Bronchial epithelial cell (primary cell): ENCODE measurements around the gene PRKCG. TPM values are rescaled to one million over a fixed set of nuclear protein-coding genes. Genes with fewer than 3 reads are reported as not detected.

ENCODE experiments used
- DNase-seq: peaks from one replicate; pipeline ENCODE4 v3.0.0-alpha.2; 2010; ENCODE audit warnings: low read depth
- FAIRE-seq: peaks from 2 replicates; lab custom pipeline; 2011; peaks lifted over from hg19 to GRCh38; lab: Jason Lieb, UNC
- H3K27me3 ChIP-seq: 2 replicates; pipeline ENCODE4 v1.5.1; 2011; ENCODE audit warnings: low read length; ENCODE audit not compliant: control insufficient read depth, insufficient read depth
- H3K36me3 ChIP-seq: 2 replicates; pipeline ENCODE4 v1.5.1; 2011; ENCODE audit warnings: low read length; ENCODE audit not compliant: control insufficient read depth, insufficient read depth
- H3K4me3 ChIP-seq: 2 replicates; pipeline ENCODE4 v1.5.1; 2011; ENCODE audit warnings: mild to moderate bottlenecking, low read depth, low read length, control low read depth
- total RNA-seq: library from RNA; depleted of rRNA; stranded (reverse); fragments of >200 nt; gene quantifications from 2 replicates; pipeline ENCODE4 v1.2.1, GENCODE V29; 2014
- TF ChIP-seq, protein P1 (sequence below): IDR thresholded peaks from 2 replicates; pipeline ENCODE4 v1.5.1; 2011; ENCODE audit warnings: mild to moderate bottlenecking, moderate library complexity, low read length, control low read depth, inconsistent platforms; ENCODE audit not compliant: insufficient read depth, severe bottlenecking

Gene PRKCG
- total RNA-seq, 1 donor from 2014 or later, result not detected

DNA sequence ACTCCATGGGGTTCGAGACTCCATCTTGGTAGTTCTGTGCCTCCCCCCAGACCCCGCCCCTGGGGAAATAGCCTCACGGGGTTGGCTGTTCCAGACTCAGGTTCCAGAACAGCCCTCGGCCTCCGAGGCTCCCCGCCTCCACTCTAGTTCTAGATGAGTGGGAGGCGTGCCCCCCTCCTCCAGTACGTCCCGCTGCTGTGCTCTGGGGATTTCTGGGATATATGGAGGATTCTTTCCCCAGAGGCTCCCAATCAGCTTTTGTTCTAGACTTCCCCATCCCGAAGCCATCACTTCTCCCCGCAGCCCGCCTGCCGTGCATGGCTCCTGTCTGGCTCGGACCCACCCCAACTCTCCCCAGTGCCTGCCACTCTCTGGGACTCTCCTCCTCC is 25.2 kb downstream of the PRKCG start:
- Histone ChIP-seq H3K36me3 (no peaks in the 10 kb centered on the region), H3K27me3 (peaks cover 26% of the 10 kb centered on the region), H3K4me3 (no peak overlapping the region)
- no peak for DNase-seq
- no peak for FAIRE-seq
- TF ChIP-seq, protein P1, sequence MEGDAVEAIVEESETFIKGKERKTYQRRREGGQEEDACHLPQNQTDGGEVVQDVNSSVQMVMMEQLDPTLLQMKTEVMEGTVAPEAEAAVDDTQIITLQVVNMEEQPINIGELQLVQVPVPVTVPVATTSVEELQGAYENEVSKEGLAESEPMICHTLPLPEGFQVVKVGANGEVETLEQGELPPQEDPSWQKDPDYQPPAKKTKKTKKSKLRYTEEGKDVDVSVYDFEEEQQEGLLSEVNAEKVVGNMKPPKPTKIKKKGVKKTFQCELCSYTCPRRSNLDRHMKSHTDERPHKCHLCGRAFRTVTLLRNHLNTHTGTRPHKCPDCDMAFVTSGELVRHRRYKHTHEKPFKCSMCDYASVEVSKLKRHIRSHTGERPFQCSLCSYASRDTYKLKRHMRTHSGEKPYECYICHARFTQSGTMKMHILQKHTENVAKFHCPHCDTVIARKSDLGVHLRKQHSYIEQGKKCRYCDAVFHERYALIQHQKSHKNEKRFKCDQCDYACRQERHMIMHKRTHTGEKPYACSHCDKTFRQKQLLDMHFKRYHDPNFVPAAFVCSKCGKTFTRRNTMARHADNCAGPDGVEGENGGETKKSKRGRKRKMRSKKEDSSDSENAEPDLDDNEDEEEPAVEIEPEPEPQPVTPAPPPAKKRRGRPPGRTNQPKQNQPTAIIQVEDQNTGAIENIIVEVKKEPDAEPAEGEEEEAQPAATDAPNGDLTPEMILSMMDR, result no peak

DNA sequence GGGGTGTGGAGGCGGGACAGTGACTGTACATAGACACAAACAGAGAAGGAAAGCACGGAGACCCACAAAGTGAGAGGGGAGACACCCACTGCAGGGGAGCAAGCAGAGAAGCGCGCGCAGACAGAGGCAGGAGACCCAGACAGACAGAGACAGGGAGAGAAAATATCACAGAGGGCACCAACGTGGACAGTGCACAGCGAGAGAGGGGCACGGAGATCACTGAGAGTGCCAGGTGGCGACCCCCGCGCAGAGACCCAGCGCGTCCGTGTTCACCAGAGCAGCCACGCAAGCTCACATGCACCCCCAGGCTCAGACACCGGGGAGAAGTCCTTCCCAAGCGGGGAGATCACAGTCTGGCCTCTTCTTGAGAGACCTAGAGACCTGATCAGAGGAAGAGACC is 25.7 kb downstream of the PRKCG start:
- Histone ChIP-seq H3K36me3 (no peaks in the 10 kb centered on the region), H3K4me3 (no peak overlapping the region), H3K27me3 (peaks cover 28% of the 10 kb centered on the region)
- DNase-seq, result no peak
- no peak for FAIRE-seq
- TF ChIP-seq, protein P1, result no peak

DNA sequence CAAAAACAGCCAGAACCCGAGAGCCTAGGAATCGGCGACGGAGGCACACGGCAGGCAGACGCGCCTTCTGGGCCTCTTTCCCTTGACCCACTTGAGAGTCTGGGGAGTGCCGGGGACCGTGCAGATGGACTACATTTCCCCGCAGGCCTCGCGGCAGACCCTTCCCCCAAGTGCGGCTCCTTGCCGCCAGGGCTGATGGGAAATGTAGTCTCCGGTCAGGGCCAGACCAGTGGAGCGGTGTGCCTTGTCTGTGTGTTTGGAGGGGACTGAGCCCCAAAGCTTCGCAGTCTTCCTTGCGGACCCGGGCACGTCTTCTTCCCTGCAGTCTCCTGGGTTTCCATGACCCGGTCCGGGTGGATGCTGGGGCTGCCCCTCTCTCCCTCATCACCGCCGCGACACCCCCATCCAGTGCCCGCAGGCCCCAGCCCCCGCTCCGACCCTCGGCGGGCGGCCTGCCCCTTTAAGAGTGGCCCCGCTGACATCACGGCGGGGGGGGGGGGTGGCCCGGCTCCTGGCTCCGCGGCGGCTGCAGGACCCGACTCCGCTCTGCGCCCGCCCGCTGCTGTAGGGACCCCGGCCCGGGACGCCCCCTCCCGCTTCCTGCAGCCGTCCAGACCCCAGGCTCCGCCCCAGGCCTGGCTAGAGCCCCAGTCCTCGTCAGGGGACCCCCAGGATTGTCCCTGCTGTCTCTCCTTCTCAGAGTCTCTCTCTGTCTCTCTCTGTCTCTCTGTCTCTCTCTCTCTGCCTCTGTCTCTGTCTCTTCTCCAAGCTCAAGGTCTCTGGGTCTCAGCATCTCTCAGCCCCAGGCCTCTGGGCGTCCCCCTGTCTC is 26.3 kb downstream of the PRKCG start:
- DNase-seq (peak; percentile 19), FAIRE-seq (no peak)
- Histone ChIP-seq H3K27me3 (peaks cover 28% of the 10 kb centered on the region), H3K36me3 (no peaks in the 10 kb centered on the region), H3K4me3 (no peak overlapping the region)
- TF ChIP-seq, protein P1, result no peak

DNA sequence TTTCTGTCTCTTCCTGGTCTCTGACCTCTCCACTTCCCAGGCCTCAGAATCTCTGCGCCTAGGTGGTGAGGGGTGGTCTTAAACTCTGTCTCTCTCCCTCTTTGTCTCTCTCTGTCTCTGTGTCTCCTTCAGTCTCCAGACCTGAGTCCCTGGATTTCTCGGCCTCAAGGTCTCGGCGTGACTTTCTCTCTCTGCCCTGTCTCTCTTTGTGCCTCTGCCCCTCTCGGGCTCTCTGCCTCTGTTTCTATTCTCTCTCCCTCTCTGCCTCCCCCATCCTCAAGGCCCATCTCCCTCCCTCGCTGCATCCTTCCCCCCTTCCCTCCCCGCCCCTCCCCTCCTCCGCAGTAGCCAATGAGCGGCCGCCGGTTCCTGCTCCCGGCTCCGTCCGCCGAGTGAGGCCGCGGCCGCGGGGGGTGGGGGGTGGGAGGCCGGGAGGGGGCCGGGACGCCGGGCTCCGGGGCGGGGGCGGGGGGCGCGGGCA is 27.0 kb downstream of the PRKCG start, which contains the start of gene CACNG7:
TSS of gene CACNG7 (plus strand) at position 344 of the 481 bp plus-strand sequence. CDS start 3,554 bp downstream, outside the sequence.
- H3K27me3 ChIP-seq, result peaks cover 28% of the 10 kb centered on the region
- TF ChIP-seq, protein P1, result no peak
- no peak within 1 kb of the TSS for H3K4me3 ChIP-seq
- no peak for DNase-seq
- FAIRE-seq, result no peak
- no peaks in the 10 kb centered on the region for H3K36me3 ChIP-seq

DNA sequence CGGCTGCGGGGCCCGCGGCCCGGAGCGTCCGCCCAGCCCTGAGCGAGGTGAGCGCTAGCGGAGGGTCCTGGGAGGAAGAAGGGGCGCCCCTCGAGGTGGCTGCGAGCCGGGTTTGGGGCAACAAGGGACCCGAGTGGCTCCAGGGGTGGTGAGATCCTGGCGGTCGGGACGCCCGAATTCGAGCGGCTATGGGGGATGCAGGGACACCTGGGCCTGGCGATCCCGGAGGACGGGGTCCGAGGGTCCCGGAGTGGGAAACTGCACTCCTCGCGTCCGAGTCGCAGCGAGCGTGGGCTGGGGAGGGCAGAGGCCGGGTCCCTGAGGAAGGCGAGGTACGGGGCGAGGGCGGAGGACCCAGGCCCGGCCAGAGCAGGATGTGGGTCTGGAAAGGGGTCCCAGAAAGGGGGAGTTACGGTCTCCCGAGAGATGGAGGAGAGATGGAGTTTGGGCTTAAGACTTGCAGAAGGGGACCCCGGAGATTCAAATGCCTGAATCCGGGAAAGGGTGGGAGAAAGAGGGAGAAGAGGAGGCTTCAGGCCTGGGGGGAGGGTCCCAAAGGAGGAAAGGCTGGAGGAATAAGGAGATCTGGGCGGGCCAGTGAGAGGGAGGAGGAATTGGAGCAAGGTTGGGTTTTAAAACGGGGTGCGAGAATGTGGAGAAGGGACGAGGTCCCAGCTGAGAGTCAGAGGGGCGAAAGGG is 27.6 kb downstream of the PRKCG start:
- TF ChIP-seq, protein P1, result no peak
- H3K27me3 ChIP-seq, result peaks cover 28% of the 10 kb centered on the region
- DNase-seq, result no peak
- no peaks in the 10 kb centered on the region for H3K36me3 ChIP-seq
- no peak for FAIRE-seq
- H3K4me3 ChIP-seq, result no peak overlapping the region
